ENCODE results near the gene TPST2. TPM values are rescaled to one million over a fixed set of nuclear protein-coding genes. Genes with fewer than 3 reads are reported as not detected.

Gene TPST2
- total RNA-seq, 1 experiment from 2014 or later = 50.1 TPM

- Histone ChIP-seq H3K14ac (ENCODE audit: insufficient read depth, low read length) (peak overlapping the region; percentile 41; the same call in 1 of the 2 replicates), H2AK5ac (ENCODE audit: insufficient read length, low read length) (no peak overlapping the region), H3K56ac (ENCODE audit: insufficient read length, low read depth, low read length) (no peak overlapping the region), H4K91ac (ENCODE audit: insufficient read length, low read depth, low read length) (no peak overlapping the region), H2BK20ac (ENCODE audit: low read depth, low read length, poor library complexity, severe bottlenecking) (no peak overlapping the region), H3K27ac (ENCODE audit: insufficient read length, low read depth, low read length) (no peak overlapping the region), H4K8ac (replicated peaks; ENCODE audit: insufficient read length, low read depth, low read length) (no peak overlapping the region), H3K4me1 (ENCODE audit: insufficient read depth, low read length) (peaks cover 33% of the 10 kb centered on the region), H3K23ac (ENCODE audit: insufficient read length, low read depth, low read length) (no peak overlapping the region), H3K79me2 (ENCODE audit: insufficient read depth, low read length) (no peaks in the 10 kb centered on the region), H4K20me1 (ENCODE audit: control insufficient read depth, insufficient read depth, insufficient read length) (no peaks in the 10 kb centered on the region), H3K9ac (ENCODE audit: extremely low read depth, insufficient read length, low read length) (no peak overlapping the region), H4K5ac (ENCODE audit: insufficient read length, low read depth, low read length) (no peak overlapping the region), H3K18ac (ENCODE audit: insufficient read length, low read depth, low read length) (no peak overlapping the region), H3K4ac (ENCODE audit: low read depth, low read length) (no peak overlapping the region), H3T11ph (ENCODE audit: low read length) (no peak overlapping the region), H2BK15ac (ENCODE audit: low read depth, low read length) (no peak overlapping the region), H2BK120ac (ENCODE audit: low read depth, low read length, poor library complexity, severe bottlenecking) (no peak overlapping the region), H3K9me3 (ENCODE audit: control insufficient read depth, low read depth, low read length) (no peaks in the 10 kb centered on the region), H3K27me3 (ENCODE audit: insufficient read depth, low read length) (peaks cover 6% of the 10 kb centered on the region; the same call in 1 of the 2 replicates), H2AFZ (ENCODE audit: low read length) (no peak overlapping the region), H2BK12ac (ENCODE audit: insufficient read length, low read depth, low read length) (no peak overlapping the region), H3K79me1 (ENCODE audit: insufficient read depth, low read depth, low read length, poor library complexity, severe bottlenecking) (no peaks in the 10 kb centered on the region), H3K4me2 (ENCODE audit: insufficient read depth, insufficient read length, low read length) (no peak overlapping the region), H2BK5ac (ENCODE audit: insufficient read length, low read length) (no peak overlapping the region), H3K23me2 (ENCODE audit: insufficient read length, low read depth, low read length, poor library complexity, severe bottlenecking) (no peaks in the 10 kb centered on the region)
- no peaks in the 10 kb centered on the region; a peak in 1 of 7 replicates for H3K36me3 Mint-ChIP-seq (ENCODE audit: insufficient read depth in 1 of 3, low read depth in 3 of 3)
- peak overlapping the region in 1 of 3 experiments; percentile 91; a peak in 2 of 7 replicates for H3K27ac Mint-ChIP-seq
- peaks cover 59 to 72% of the 10 kb centered on the region in 2 experiments for H3K4me1 Mint-ChIP-seq
- H3K9me3 Mint-ChIP-seq = peaks cover 0 to 2% of the 10 kb centered on the region in 2 experiments; a peak in 1 of 5 replicates
- TF ChIP-seq CTCF (conservative IDR thresholded peaks at IDR 0.05) = no peak
- 100% methylated on average over 1 of the region's 11 CpGs for WGBS (ENCODE audit: extremely low coverage, insufficient read length, low lambda C conversion rate)
- peaks cover 69% of the 10 kb centered on the region for H3K27me3 Mint-ChIP-seq (ENCODE audit: low read depth)
- H3K4me3 Mint-ChIP-seq = no peak overlapping the region
- DNase-seq = no peak
Observed at GRCh38 chr22:26615830-26616435, 26.0 kb upstream of the TPST2 start.

All from H9 (cell line).